Subcutaneous abdominal adipose tissue (tissue), 5 donors: Measurements from ENCODE around the gene CDCP1.
A peak's percentile ranks its signal among the peaks of the same experiment; 100 is the strongest.
"Not testable (repeated sequence)": the region's sequence is repeated elsewhere in the genome, so short reads cannot be mapped to it uniquely, and the experiment has no call there.

Source experiments
- H3K27ac ChIP-seq: one replicate; pipeline ENCODE4 v1.7.0; 2013; ENCODE audit warnings: low read depth, mild to moderate bottlenecking, inconsistent platforms, low read length, moderate library complexity
- H3K27me3 ChIP-seq, 5 donors: one replicate each; pipeline ENCODE4 v1.7.0; 2013; ENCODE audit warnings: low read length in 5 of 5, inconsistent platforms in 1 of 5; ENCODE audit not compliant: control insufficient read depth in 5 of 5, insufficient read depth in 4 of 5
- H3K36me3 ChIP-seq, 5 donors: one replicate each; pipeline ENCODE4 v1.7.0; 2013; ENCODE audit warnings: low read length in 5 of 5; ENCODE audit not compliant: control insufficient read depth in 5 of 5, insufficient read depth in 5 of 5
- H3K4me1 ChIP-seq, 5 donors: one replicate each; pipeline ENCODE4 v1.7.0; 2013; ENCODE audit warnings: low read length in 5 of 5, mild to moderate bottlenecking in 3 of 5, moderate library complexity in 1 of 5; ENCODE audit not compliant: control insufficient read depth in 5 of 5, insufficient read depth in 5 of 5
- H3K4me3 ChIP-seq, 5 donors: one replicate each; pipeline ENCODE4 v1.7.0; 2013; ENCODE audit warnings: low read length in 5 of 5, low read depth in 1 of 5
- H3K9ac ChIP-seq, 5 donors: one replicate each; pipeline ENCODE4 v1.7.0; 2013; ENCODE audit warnings: low read length in 5 of 5, mild to moderate bottlenecking in 4 of 5, moderate library complexity in 3 of 5
- H3K9me3 ChIP-seq, 5 donors: one replicate each; pipeline ENCODE4 v1.7.0; 2013; ENCODE audit warnings: low read length in 5 of 5; ENCODE audit not compliant: control insufficient read depth in 5 of 5
- donor health status: healthy.
- donor health status: healthy.
- donor health status: healthy.
- donor health status: healthy.
- donor health status: healthy.

CDCP1 gene

DNA sequence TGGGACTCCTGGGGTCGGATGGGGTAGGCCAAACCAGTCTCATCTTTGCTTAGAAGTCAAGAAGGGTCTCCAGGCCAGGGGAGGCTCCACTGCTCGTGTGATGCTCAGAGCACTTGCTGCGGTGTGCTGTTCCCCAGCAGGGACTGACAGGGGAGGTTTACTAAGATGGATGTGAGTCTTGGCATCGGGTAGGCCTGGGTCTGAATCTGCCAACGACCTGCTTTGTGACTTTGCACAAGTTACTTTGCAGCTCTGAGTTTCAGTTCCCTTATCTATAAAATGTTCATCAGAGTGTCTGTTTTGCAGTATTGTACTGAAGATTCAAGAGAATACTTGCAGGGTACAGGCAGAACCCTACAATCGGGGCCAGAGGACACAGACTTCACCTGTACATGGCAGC lies 17.3 kb upstream of the CDCP1 start:
- Histone ChIP-seq H3K4me1 (peaks cover 0 to 12% (median 0%) of the 10 kb centered on the region in 5 donors), H3K4me3 (no peak overlapping the region), H3K27ac (no peak overlapping the region), H3K9me3 (no peaks in the 10 kb centered on the region), H3K36me3 (no peaks in the 10 kb centered on the region), H3K27me3 (peaks cover 0 to 5% (median 0%) of the 10 kb centered on the region in 5 donors), H3K9ac (no peak overlapping the region)

DNA sequence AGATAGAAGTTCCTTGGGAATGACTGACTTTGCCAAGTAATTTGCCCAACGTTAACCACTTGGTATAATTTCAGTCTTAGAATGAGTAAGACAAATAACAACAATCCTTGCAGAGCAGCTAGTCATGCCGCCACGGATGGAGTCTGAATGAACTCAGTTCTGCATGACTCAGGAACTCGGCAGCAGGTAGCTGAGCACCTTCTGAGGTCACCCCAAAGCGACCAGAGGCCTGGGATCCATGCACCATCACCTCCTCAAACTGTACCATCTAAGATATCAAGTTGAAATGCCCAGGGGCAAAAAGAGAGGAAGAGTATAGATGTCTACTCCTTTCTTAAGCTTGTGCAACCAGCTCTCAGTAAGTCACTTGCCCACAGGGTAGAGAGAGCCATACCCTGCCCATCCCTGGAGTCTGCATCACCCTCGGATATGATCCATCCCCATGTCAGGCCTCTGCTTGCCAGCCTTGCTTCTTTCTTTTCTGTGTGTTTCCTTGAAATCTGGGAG lies 8.5 kb upstream of the CDCP1 start:
- H3K4me1 ChIP-seq: no peaks in the 10 kb centered on the region
- no peak overlapping the region for H3K4me3 ChIP-seq
- no peak overlapping the region for H3K27ac ChIP-seq
- H3K9ac ChIP-seq: no peak overlapping the region
- no peaks in the 10 kb centered on the region for H3K27me3 ChIP-seq
- H3K9me3 ChIP-seq: peaks cover 0 to 7% (median 3%) of the 10 kb centered on the region in 5 donors
- no peaks in the 10 kb centered on the region for H3K36me3 ChIP-seq

DNA sequence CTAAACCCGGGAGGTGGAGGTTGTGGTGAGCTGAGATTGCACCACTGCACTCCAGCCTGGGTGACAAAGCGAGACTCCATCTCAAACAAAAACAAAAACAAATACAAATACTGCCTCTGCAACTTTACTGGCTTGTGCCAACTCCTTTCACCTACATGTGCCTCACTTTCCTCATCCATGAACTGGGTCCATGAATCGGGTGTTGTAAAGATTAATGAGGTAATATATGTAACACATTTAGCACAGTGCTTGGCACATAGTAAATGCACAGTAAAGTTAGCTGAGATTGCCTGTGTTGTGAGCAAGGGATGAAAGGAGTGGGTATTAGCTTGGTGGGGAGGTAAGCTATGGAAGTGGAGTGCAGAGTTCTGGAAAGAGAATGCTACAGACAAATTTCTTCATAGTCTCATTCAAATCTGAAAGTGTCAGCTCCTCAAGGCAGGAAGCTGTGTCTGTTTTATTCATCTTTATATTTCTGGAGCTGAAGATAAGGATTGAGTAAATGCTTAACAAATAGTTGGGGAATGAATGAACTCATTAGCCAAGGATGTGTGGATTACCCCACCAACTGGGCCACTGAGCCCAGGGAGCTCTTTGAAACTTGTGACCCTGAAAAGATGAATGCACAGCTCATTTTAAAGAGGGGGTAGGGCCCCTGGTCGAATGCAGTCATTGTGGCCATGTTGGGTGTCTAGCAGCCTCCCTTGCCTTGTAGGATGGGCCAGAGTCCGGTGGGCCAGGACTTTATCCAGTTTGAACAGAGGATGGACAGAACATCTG lies 7.7 kb upstream of the CDCP1 start:
- no peak overlapping the region for H3K9ac ChIP-seq
- no peaks in the 10 kb centered on the region for H3K36me3 ChIP-seq
- H3K27ac ChIP-seq: no peak overlapping the region
- no peaks in the 10 kb centered on the region for H3K27me3 ChIP-seq
- H3K4me1 ChIP-seq: no peaks in the 10 kb centered on the region
- H3K4me3 ChIP-seq: no peak overlapping the region
- peaks cover 0 to 7% (median 3%) of the 10 kb centered on the region in 5 donors for H3K9me3 ChIP-seq

GRCh38 chr3:45152307-45152706 lies 6.1 kb upstream of the CDCP1 start:
- Histone ChIP-seq H3K4me1 (no peaks in the 10 kb centered on the region), H3K4me3 (no peak overlapping the region), H3K9me3 (peaks cover 0 to 7% (median 3%) of the 10 kb centered on the region in 5 donors), H3K27me3 (peaks cover under 1 to 4% (median 1%) of the 10 kb centered on the region in 5 donors), H3K27ac (no peak overlapping the region), H3K36me3 (no peaks in the 10 kb centered on the region), H3K9ac (no peak overlapping the region)

- H3K36me3 ChIP-seq: no peaks in the 10 kb centered on the region
These were observed 4.9 kb upstream of the CDCP1 start for GRCh38 chr3:45151100-45151499.

DNA sequence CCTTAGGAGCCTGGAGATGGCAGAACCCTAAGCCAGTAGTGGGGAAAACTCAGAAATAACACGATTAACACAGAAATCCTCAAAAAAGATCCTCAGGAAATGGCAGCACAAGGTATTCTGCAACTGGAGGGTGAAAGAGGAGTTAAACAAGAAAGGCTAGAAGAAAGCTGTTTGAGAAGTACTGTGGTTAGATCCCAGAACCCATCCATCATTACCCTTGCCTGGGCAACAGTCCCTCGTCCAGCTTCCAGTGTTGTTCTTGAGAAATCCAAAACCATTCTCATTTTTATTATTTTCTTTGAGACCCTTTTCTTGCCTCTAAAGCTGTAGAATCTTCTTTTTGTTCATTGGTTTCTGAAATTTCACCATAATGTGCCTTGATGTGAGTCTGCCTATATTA lies 2.7 kb upstream of the CDCP1 start:
- Histone ChIP-seq H3K27me3 (peaks cover 21 to 26% (median 25%) of the 10 kb centered on the region in 5 donors), H3K4me1 (peaks cover 0 to 16% (median 11%) of the 10 kb centered on the region in 5 donors), H3K9ac (no peak overlapping the region), H3K27ac (no peak overlapping the region), H3K36me3 (no peaks in the 10 kb centered on the region), H3K4me3 (no peak overlapping the region), H3K9me3 (peaks cover 0 to 7% (median 3%) of the 10 kb centered on the region in 5 donors)

More at GRCh38 chr3:45151100-45151499, 4.9 kb upstream of the CDCP1 start:
- Histone ChIP-seq H3K27me3 (peaks cover 12 to 16% (median 14%) of the 10 kb centered on the region in 5 donors), H3K27ac (no peak overlapping the region), H3K9me3 (peaks cover 0 to 7% (median 3%) of the 10 kb centered on the region in 5 donors), H3K9ac (no peak overlapping the region), H3K4me3 (no peak overlapping the region), H3K4me1 (peaks cover 0 to 5% (median under 1%) of the 10 kb centered on the region in 5 donors)

DNA sequence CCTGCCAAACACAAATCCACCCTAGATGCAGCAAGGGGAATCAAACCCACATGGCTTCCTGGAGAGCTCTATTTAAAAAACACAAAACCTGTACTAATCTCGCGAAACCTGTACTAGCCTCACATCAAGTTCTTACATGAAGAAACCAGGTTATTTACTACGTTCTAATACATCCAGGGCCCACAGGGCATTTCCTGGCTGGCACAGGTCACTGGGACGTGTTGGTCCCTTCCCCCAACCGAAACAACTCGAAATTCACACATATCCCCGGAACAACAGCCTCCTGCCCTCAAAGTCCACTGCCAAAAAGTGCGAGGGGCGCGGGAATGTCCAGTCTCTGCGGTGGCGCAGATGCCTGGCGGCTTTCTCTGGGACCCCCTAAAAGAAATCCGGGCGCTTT lies 955 bp downstream of the CDCP1 start:
- H3K27ac ChIP-seq: no peak overlapping the region
- peaks cover 21 to 29% (median 26%) of the 10 kb centered on the region in 5 donors for H3K27me3 ChIP-seq
- no peaks in the 10 kb centered on the region for H3K36me3 ChIP-seq
- no peaks in the 10 kb centered on the region for H3K9me3 ChIP-seq
- peak overlapping the region; percentile 43 to 58 (median 53) for H3K4me3 ChIP-seq
- peaks cover 0 to 16% (median 11%) of the 10 kb centered on the region in 5 donors for H3K4me1 ChIP-seq
- H3K9ac ChIP-seq: peak overlapping the region in 1 of 5 donors; percentile 32

GRCh38 chr3:45143673-45144671 lies 2.2 kb downstream of the CDCP1 start:
- no peak overlapping the region for H3K27ac ChIP-seq
- H3K4me1 ChIP-seq: peaks cover 0 to 28% (median 19%) of the 10 kb centered on the region in 5 donors
- no peak overlapping the region for H3K9ac ChIP-seq
- H3K9me3 ChIP-seq: no peaks in the 10 kb centered on the region
- peak overlapping the region in 1 of 5 donors; percentile 14 for H3K4me3 ChIP-seq
- peaks cover 21 to 31% (median 26%) of the 10 kb centered on the region in 5 donors for H3K27me3 ChIP-seq
- H3K36me3 ChIP-seq: no peaks in the 10 kb centered on the region

- H3K4me3 ChIP-seq, H3K9ac ChIP-seq, H3K36me3 ChIP-seq, H3K9me3 ChIP-seq, H3K27ac ChIP-seq: not testable (repeated sequence)
- H3K4me1 ChIP-seq: peaks cover 0 to 31% (median 18%) of the 10 kb centered on the region in 5 donors
- peaks cover 5 to 15% (median 7%) of the 10 kb centered on the region in 5 donors for H3K27me3 ChIP-seq
These were observed 5.4 kb downstream of the CDCP1 start for GRCh38 chr3:45140770-45141155.
